T-cell (primary cell): ENCODE measurements around the gene IPO7. TPM values are rescaled to one million over a fixed set of nuclear protein-coding genes. Genes with fewer than 3 reads are reported as not detected.

ENCODE experiments used
- ATAC-seq, 4 experiments: fragments of 200-7000 bp in 3 of 4; fragments of 150-1000 bp in 1 of 4; cut with Tn5 transposase; replicated peaks in 1 of 4; 1 replicate in 3 of 4; 2 replicates in 1 of 4; pipeline ENCODE4 v1.10.0; 2021; ENCODE audit warnings: moderate library complexity in 3 of 4, mild to moderate bottlenecking in 2 of 4, moderate number of reproducible peaks in 1 of 4
- CTCF ChIA-PET, 2 donors: fragments of 300-600 bp; sonication (Branson Sonifier 250); formaldehyde crosslinking; loops; one replicate each; lab custom pipeline; 2022; ENCODE audit warnings: antibody characterized with exemption in 2 of 2; lab: Charles Lee
- POLR2A ChIA-PET, 2 donors: fragments of 300-600 bp; sonication (Branson Sonifier 250); formaldehyde crosslinking; loops; one replicate each; lab custom pipeline; 2022; ENCODE audit warnings: antibody characterized with exemption in 2 of 2; lab: Charles Lee
- DNase-seq, 35 experiments: peaks; one replicate each; pipeline versions ENCODE4 v3.0.0 to v3.0.0-alpha.2; 2013 to 2023
- H3K27ac ChIP-seq: one replicate; pipeline ENCODE4 v1.5.1; 2013; ENCODE audit warnings: low read length
- H3K27me3 ChIP-seq, 2 experiments: replicated peaks in 1 of 2; 1 replicate in 1 of 2; 2 replicates in 1 of 2; pipeline versions ENCODE4 v1.6.1 to v1.7.0; 2013; ENCODE audit warnings: low read length in 1 of 2, mixed read lengths in 1 of 2; ENCODE audit not compliant: control insufficient read depth in 2 of 2, insufficient read depth in 2 of 2; ENCODE audit errors: extremely low read depth in 1 of 2
- H3K36me3 ChIP-seq, 2 donors: 1 replicate in 1 of 2; 2 replicates in 1 of 2; pipeline versions ENCODE4 v1.6.1 to v1.7.0; 2013; ENCODE audit warnings: low read length in 1 of 2; ENCODE audit not compliant: control insufficient read depth in 2 of 2, insufficient read depth in 1 of 2; ENCODE audit errors: extremely low read depth in 1 of 2
- H3K4me1 ChIP-seq, 2 experiments: 1 replicate in 1 of 2; 2 replicates in 1 of 2; pipeline versions ENCODE4 v1.6.1 to v1.7.0; 2013; ENCODE audit warnings: low read length in 2 of 2, mixed read lengths in 1 of 2; ENCODE audit not compliant: insufficient read depth in 2 of 2, control insufficient read depth in 1 of 2; ENCODE audit errors: extremely low read depth in 1 of 2
- H3K4me3 ChIP-seq, 2 donors: 1 replicate in 1 of 2; 2 replicates in 1 of 2; pipeline versions ENCODE4 v1.5.1 to v1.7.0; 2013; ENCODE audit warnings: mild to moderate bottlenecking in 2 of 2, low read length in 1 of 2, moderate library complexity in 1 of 2; ENCODE audit not compliant: control insufficient read depth in 1 of 2; ENCODE audit errors: extremely low read depth in 1 of 2
- H3K9me3 ChIP-seq: 2 replicates; pipeline ENCODE4 v1.7.0; 2013
- H3K27ac Mint-ChIP-seq, 2 donors: one replicate each; pipeline ENCODE4 v1.8.0; 2020 to 2021; ENCODE audit warnings: mild to moderate bottlenecking in 2 of 2, mixed read lengths in 2 of 2
- H3K27me3 Mint-ChIP-seq, 2 donors: one replicate each; pipeline ENCODE4 v1.8.0; 2021 to 2022; ENCODE audit warnings: mixed read lengths in 2 of 2
- H3K36me3 Mint-ChIP-seq: one replicate; pipeline ENCODE4 v1.8.0; 2021; ENCODE audit warnings: mixed read lengths
- H3K4me1 Mint-ChIP-seq, 3 donors: one replicate each; pipeline ENCODE4 v1.8.0; 2020 to 2022; ENCODE audit warnings: mixed read lengths in 3 of 3, mild to moderate bottlenecking in 1 of 3
- H3K4me3 Mint-ChIP-seq, 3 donors: one replicate each; pipeline ENCODE4 v1.8.0; 2020 to 2022; ENCODE audit warnings: mild to moderate bottlenecking in 3 of 3, mixed read lengths in 3 of 3, moderate library complexity in 3 of 3
- H3K9me3 Mint-ChIP-seq, 3 donors: one replicate each; pipeline ENCODE4 v1.8.0; 2020 to 2022; ENCODE audit warnings: mixed read lengths in 3 of 3
- WGBS: methylation state at CpG from one replicate; pipeline ENCODE4 v1.1.5; 2013; ENCODE audit warnings: missing lambda C conversion rate; ENCODE audit not compliant: insufficient coverage; 5-methylcytosine and 5-hydroxymethylcytosine counted together
- total RNA-seq, 35 experiments: library from RNA in 6 of 35; stranded (reverse) in 6 of 35; fragments of 120-200 nt in 1 of 35; gene quantifications; one replicate each; pipeline versions ENCODE4 v1.2.1 to v1.2.4 and lab custom pipeline; 2013 to 2026

IPO7 gene
- total RNA-seq, 5 donors from 2014 or later (not counting 1 experiment from before 2014, with no cell fraction given) = 53.3 to 72.8 (median 61.2) TPM

DNA sequence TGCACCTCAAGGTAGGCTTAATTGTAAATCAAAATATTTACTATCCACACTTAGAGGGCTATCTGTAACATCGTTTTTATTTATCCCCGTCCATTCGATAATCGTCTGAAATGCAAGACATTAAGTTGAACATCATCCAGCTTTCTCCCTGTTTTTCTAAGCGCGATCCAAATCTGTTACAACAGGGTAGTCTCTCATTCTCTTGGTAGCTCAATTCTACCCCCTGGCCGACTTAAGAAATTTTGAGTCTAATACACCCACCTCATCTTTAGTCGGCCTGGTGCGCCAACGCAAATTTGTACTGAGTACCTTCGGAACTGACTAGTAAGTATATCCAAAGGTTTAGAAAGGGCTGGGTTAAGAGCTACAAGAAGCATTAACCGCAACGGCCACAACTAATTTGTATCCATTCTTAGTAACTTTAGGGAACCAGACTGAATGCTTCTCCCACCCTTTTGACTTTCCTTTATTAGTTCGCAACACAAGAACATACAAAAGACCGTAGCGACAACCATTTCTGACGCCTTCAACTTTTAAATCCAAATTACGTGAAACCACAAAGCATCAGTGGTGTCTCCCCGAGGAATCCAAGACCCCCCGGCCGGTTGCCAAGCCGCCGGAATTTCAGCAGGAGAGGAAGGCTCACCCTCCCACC is 75.3 kb downstream of the IPO7 start:
- Mint-ChIP-seq H3K9me3 (no peaks in the 10 kb centered on the region), H3K4me1 (peaks cover 28 to 39% (median 28%) of the 10 kb centered on the region in 3 donors), H3K27ac (peak overlapping the region; percentile 99 to 100), H3K36me3 (peaks cover 8% of the 10 kb centered on the region), H3K27me3 (no peaks in the 10 kb centered on the region), H3K4me3 (peak overlapping the region; percentile 88 to 98 (median 98))
- peaks cover 16 to 17% of the 10 kb centered on the region in 2 experiments for H3K4me1 ChIP-seq
- H3K27me3 ChIP-seq = no peaks in the 10 kb centered on the region
- H3K9me3 ChIP-seq = no peaks in the 10 kb centered on the region
- no peak for ATAC-seq
- peak overlapping the region; percentile 96 for H3K27ac ChIP-seq
- H3K36me3 ChIP-seq = no peaks in the 10 kb centered on the region
- H3K4me3 ChIP-seq = peak overlapping the region; percentile 83 to 98
- WGBS = 4% methylated on average over 14 of the region's 23 CpGs
- DNase-seq = peak in 18 of 35 experiments; percentile 4 to 58 (median 12)
- POLR2A ChIA-PET = interaction anchor here (0.5 to 1.9 kb wide), 13 partner anchors 18 to 1446 kb away, joined by 3 to 6 read pairs (median 4); partner anchors contain the start of genes IPO7 (in 1 of the 2), TMEM9B (in 1 of the 2) and WEE1 (in 1 of the 2)
- CTCF ChIA-PET = interaction anchor here in 1 of 2 donors (0.6 to 2.4 kb wide), 7 partner anchors 17 to 498 kb away, joined by 3 to 9 read pairs (median 3); no protein-coding TSS in a partner anchor

DNA sequence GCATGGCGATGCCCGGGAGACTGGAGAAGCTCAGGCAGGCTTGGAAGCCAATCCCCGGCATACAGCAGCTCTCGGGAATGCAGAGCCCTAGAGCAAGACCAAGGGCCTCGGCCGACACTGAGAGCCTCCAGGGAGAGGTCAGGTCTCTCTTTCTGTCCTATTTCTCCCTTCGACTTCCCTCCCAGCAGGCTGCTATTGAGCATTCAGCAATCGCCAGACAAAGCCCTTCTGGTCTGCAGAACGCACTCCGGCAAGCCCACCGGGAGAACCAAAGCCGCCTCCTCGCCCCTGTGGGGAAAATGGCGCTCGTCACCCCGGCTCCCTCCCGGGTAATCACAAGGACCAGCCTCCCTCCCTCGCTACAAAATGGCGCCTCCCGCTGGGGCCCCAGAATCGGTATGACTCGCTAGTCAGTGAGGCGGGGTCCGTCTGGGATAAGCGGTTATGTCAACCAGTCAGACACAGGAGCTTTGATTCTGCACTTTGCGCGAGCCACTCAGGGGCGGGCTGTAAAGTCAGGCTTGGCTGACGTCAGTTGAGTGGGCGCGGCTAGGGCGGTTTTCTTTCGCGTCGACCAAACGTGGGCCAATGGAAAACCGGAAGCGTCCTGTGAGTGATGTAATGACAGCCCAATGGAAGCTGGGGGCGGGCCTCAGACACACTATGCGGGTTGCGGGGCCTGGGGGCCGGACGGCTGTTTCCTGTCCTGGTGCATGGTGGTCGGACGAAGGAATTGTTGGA is 76.0 kb downstream of the IPO7 start, which contains the start of gene ZNF143:
Gene ZNF143, plus strand, starts transcription at position 691 of the 741 bp plus-strand sequence. CDS start 10,297 bp downstream, outside the sequence.
- H3K27ac ChIP-seq = peak within 1 kb of the TSS; percentile 96
- H3K36me3 ChIP-seq = no peaks in the 10 kb centered on the region
- ATAC-seq (peak; percentile 89 to 92 (median 90)), DNase-seq (peak; percentile 98 to 100 (median 100))
- Mint-ChIP-seq H3K27ac (peak within 1 kb of the TSS; percentile 99 to 100), H3K4me1 (peaks cover 28 to 39% (median 28%) of the 10 kb centered on the region in 3 donors), H3K4me3 (peak within 1 kb of the TSS; percentile 88 to 98 (median 98)), H3K9me3 (no peaks in the 10 kb centered on the region), H3K36me3 (peaks cover 8% of the 10 kb centered on the region), H3K27me3 (no peaks in the 10 kb centered on the region)
- H3K9me3 ChIP-seq = no peaks in the 10 kb centered on the region
- ChIA-PET CTCF (interaction anchor here in 1 of 2 donors (0.5 to 2.4 kb wide), 8 partner anchors 46 to 996 kb away, joined by 3 to 9 read pairs (median 3); no protein-coding TSS in a partner anchor), POLR2A (interaction anchor here (0.5 to 1.9 kb wide), 18 partner anchors 44 to 1447 kb away, joined by 3 to 6 read pairs (median 3); partner anchors contain the start of genes IPO7 (in 1 of the 2), TMEM9B (in 1 of the 2) and WEE1 (in 1 of the 2))
- no peaks in the 10 kb centered on the region for H3K27me3 ChIP-seq
- H3K4me3 ChIP-seq = peak within 1 kb of the TSS; percentile 89 to 98
- H3K4me1 ChIP-seq = peaks cover 16 to 17% of the 10 kb centered on the region in 2 experiments
- WGBS = 0% methylated on average over 41 of the region's 45 CpGs

DNA sequence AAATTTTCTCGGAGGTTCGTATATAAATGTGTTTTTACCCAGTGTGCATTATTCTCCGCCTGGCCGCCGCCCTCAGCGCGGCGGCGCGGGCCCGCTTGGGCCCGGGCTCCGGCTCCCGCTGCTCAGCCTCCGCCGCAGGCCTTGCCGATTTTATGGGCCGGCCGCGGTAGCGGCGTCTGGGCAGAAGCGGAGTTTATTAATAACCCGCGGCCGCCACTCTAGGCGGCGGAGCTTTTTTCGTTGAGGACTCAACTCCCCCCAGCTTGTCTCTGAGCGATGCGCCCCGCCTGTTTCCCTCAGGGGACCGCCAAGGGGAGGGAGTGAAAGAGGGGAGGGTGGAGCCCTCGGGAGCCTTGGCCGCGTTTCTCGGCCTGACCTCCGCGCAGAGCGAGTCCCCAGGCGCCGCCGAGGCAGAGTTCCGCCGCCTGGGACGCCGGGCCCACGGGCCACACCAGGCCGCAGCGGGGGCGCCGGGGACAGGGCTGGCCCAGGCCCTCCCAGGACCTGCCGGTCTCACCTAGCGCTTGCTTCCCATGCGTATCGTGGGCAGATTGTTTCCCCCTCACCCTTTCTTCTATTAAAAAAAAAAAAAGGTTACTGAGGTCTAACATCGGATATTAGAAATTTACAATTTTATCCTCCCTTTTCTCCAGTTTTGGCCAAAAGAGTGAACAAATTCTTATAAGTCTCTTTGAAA is 76.8 kb downstream of the IPO7 start:
- H3K4me3 ChIP-seq = peak overlapping the region; percentile 83 to 89
- H3K27me3 Mint-ChIP-seq = no peaks in the 10 kb centered on the region
- H3K27ac ChIP-seq = peak overlapping the region; percentile 95
- H3K4me3 Mint-ChIP-seq = peak overlapping the region; percentile 88 to 98 (median 98)
- ATAC-seq = peak; percentile 48 to 63 (median 58)
- no peaks in the 10 kb centered on the region for H3K27me3 ChIP-seq
- H3K36me3 ChIP-seq = peaks cover 0 to 3% of the 10 kb centered on the region in 2 donors
- CTCF ChIA-PET = interaction anchor here in 1 of 2 donors (0.5 to 2.4 kb wide), 8 partner anchors 45 to 1474 kb away, joined by 3 to 9 read pairs (median 3); no protein-coding TSS in a partner anchor
- H3K9me3 ChIP-seq = no peaks in the 10 kb centered on the region
- POLR2A ChIA-PET = interaction anchor here (0.6 to 1.9 kb wide), 14 partner anchors 56 to 1202 kb away, joined by 3 to 6 read pairs (median 3); partner anchors contain the start of genes TMEM9B (in 1 of the 2) and WEE1 (in 1 of the 2)
- H3K4me1 ChIP-seq = peaks cover 16 to 17% of the 10 kb centered on the region in 2 experiments
- 0% methylated on average over 39 of the region's 57 CpGs for WGBS
- DNase-seq = peak; percentile 52 to 85 (median 70)
- H3K4me1 Mint-ChIP-seq = peaks cover 28 to 39% (median 28%) of the 10 kb centered on the region in 3 donors
- H3K27ac Mint-ChIP-seq = peak overlapping the region; percentile 99 to 100
- H3K9me3 Mint-ChIP-seq = no peaks in the 10 kb centered on the region
- peaks cover 8% of the 10 kb centered on the region for H3K36me3 Mint-ChIP-seq

DNA sequence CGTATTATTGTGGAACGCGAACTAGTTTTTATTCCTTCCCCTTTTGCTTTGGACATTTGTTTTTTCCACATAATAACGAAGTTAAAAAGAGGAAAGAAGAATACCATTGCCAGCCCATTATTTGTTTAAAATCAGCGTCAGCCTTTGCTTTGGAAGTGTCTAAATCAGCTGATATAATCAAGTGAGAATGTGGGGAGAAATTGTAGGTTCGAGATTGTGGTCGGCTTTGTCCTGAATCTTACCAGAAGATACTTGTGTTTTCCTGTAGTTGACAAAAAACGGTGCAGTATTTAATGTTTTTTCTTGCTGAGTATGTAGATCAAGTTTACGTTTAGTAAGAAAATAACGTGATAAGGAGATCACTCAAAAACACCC is 77.3 kb downstream of the IPO7 start:
- ChIA-PET POLR2A (interaction anchor here in 1 of 2 donors (0.6 to 1.9 kb wide), 5 partner anchors 57 to 499 kb away, joined by 3 to 6 read pairs (median 5); partner anchors contain the start of gene WEE1), CTCF (interaction anchor here in 1 of 2 donors (0.6 to 2.4 kb wide), 3 partner anchors 45 to 1473 kb away, joined by 3 to 9 read pairs (median 3); no protein-coding TSS in a partner anchor)
- Histone ChIP-seq H3K4me1 (peaks cover 16 to 17% of the 10 kb centered on the region in 2 experiments), H3K27me3 (no peaks in the 10 kb centered on the region), H3K36me3 (peaks cover 0 to 5% of the 10 kb centered on the region in 2 donors), H3K4me3 (peak overlapping the region; percentile 83 to 89), H3K9me3 (no peaks in the 10 kb centered on the region), H3K27ac (peak overlapping the region; percentile 95)
- Mint-ChIP-seq H3K36me3 (peaks cover 11% of the 10 kb centered on the region), H3K4me1 (peaks cover 28 to 40% (median 33%) of the 10 kb centered on the region in 3 donors), H3K27me3 (no peaks in the 10 kb centered on the region), H3K27ac (peak overlapping the region; percentile 91 to 94), H3K9me3 (no peaks in the 10 kb centered on the region), H3K4me3 (peak overlapping the region; percentile 88 to 98 (median 98))
- ATAC-seq (no peak), DNase-seq (peak in 3 of 35 experiments; percentile 10 to 43 (median 10))
- 0% methylated on average over 2 of the region's 10 CpGs for WGBS

DNA sequence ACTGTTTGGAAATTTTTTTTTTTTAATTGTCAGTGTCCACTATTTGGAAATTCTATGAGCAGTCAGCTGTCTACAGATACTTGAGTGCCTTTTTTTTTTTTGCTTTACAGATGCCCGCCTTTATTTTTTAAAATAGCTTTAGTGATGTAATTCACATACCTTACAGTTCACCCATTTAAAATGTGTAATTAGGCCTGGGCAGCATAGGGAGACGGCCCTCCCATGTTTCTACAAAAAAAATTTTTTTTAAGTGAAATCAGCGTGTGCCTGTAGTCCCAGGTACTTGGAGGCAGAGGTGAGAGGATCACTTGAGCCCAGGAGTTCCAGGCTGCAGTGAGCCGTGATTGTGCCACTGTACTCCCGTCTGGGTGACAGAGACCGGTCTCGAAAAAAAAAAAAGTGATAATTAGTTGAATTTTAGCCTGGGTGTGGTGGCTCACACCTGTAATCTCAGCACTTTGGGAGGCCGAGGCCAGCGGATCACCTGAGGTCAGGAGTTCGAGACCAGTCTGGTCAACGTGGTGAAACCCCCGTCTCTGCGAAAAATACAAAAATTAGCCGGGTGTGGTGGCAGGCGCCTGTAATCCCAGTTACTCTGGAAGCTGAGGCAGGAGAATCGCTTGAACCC is 77.8 kb downstream of the IPO7 start:
- peaks cover 0 to 5% of the 10 kb centered on the region in 2 donors for H3K36me3 ChIP-seq
- peaks cover 16 to 17% of the 10 kb centered on the region in 2 experiments for H3K4me1 ChIP-seq
- H3K27me3 ChIP-seq = no peaks in the 10 kb centered on the region
- no peak for ATAC-seq
- peaks cover 28 to 40% (median 34%) of the 10 kb centered on the region in 3 donors for H3K4me1 Mint-ChIP-seq
- no peak for DNase-seq
- no peaks in the 10 kb centered on the region for H3K9me3 ChIP-seq
- H3K27me3 Mint-ChIP-seq = no peaks in the 10 kb centered on the region
- POLR2A ChIA-PET = interaction anchor here in 1 of 2 donors (0.6 to 0.7 kb wide), 4 partner anchors 94 to 499 kb away, joined by 3 to 5 read pairs (median 5); no protein-coding TSS in a partner anchor
- 85% methylated on average over 10 of the region's 16 CpGs for WGBS
- peak overlapping the region; percentile 95 for H3K27ac ChIP-seq
- peaks cover 11% of the 10 kb centered on the region for H3K36me3 Mint-ChIP-seq
- peak overlapping the region; percentile 83 to 89 for H3K4me3 ChIP-seq
- H3K27ac Mint-ChIP-seq = peak overlapping the region; percentile 91 to 94
- no peaks in the 10 kb centered on the region for H3K9me3 Mint-ChIP-seq
- CTCF ChIA-PET = interaction anchor here in 1 of 2 donors (0.7 to 2.4 kb wide), 2 partner anchors 44 to 1473 kb away, joined by 3 to 9 read pairs; no protein-coding TSS in a partner anchor
- H3K4me3 Mint-ChIP-seq = peak overlapping the region; percentile 88 to 98 (median 98)
